ENCODE data around the gene PPP1R2B. TPM values are rescaled to one million over a fixed set of nuclear protein-coding genes. Genes with fewer than 3 reads are reported as not detected.

The PPP1R2B gene
- total RNA-seq, 2 donors from 2014 or later = not detected

GRCh38 chr5:156825688-156826087, 24.4 kb upstream of the PPP1R2B start:
- Histone ChIP-seq H3K9me3 (no peaks in the 10 kb centered on the region), H3K27ac (no peak overlapping the region), H3K36me3 (no peaks in the 10 kb centered on the region), H3K4me3 (no peak overlapping the region), H3K4me1 (ENCODE audit: control insufficient read depth in 1 of 2, low read depth in 2 of 2) (no peaks in the 10 kb centered on the region), H3K27me3 (replicated peaks; ENCODE audit: insufficient read depth) (no peaks in the 10 kb centered on the region)
- no peak for ATAC-seq (ENCODE audit: insufficient number of reproducible peaks, low FRiP score, low read depth)
- no peak for DNase-seq (ENCODE audit: low spot score)
- TF ChIP-seq CTCF (IDR thresholded peaks at IDR 0.05) = no peak

- no peak for ATAC-seq (ENCODE audit: insufficient number of reproducible peaks, low FRiP score, low read depth)
- no peaks in the 10 kb centered on the region for H3K36me3 ChIP-seq
- DNase-seq (ENCODE audit: low spot score) = no peak
- H3K4me1 ChIP-seq (ENCODE audit: control insufficient read depth in 1 of 2, low read depth in 2 of 2) = no peaks in the 10 kb centered on the region
- no peak overlapping the region for H3K27ac ChIP-seq
- H3K9me3 ChIP-seq = no peaks in the 10 kb centered on the region
- H3K4me3 ChIP-seq = no peak overlapping the region
- no peak for TF ChIP-seq CTCF (IDR thresholded peaks at IDR 0.05)
- H3K27me3 ChIP-seq (replicated peaks; ENCODE audit: insufficient read depth) = no peaks in the 10 kb centered on the region
These were observed 23.9 kb upstream of the PPP1R2B start for GRCh38 chr5:156826150-156826549.

- Histone ChIP-seq H3K9me3 (no peaks in the 10 kb centered on the region), H3K36me3 (no peaks in the 10 kb centered on the region), H3K4me1 (ENCODE audit: control insufficient read depth in 1 of 2, low read depth in 2 of 2) (no peaks in the 10 kb centered on the region), H3K27ac (no peak overlapping the region), H3K27me3 (replicated peaks; ENCODE audit: insufficient read depth) (no peaks in the 10 kb centered on the region), H3K4me3 (no peak overlapping the region)
- no peak for TF ChIP-seq CTCF (IDR thresholded peaks at IDR 0.05)
- DNase-seq (ENCODE audit: low spot score) = no peak
- ATAC-seq (ENCODE audit: insufficient number of reproducible peaks, low FRiP score, low read depth) = no peak
These were observed 15.2 kb upstream of the PPP1R2B start for GRCh38 chr5:156834916-156835315.

- no peak for ATAC-seq (ENCODE audit: insufficient number of reproducible peaks, low FRiP score, low read depth)
- TF ChIP-seq CTCF (IDR thresholded peaks at IDR 0.05) = no peak
- Histone ChIP-seq H3K4me3 (no peak overlapping the region), H3K27ac (no peak overlapping the region), H3K27me3 (replicated peaks; ENCODE audit: insufficient read depth) (no peaks in the 10 kb centered on the region), H3K36me3 (no peaks in the 10 kb centered on the region), H3K9me3 (no peaks in the 10 kb centered on the region), H3K4me1 (ENCODE audit: control insufficient read depth in 1 of 2, low read depth in 2 of 2) (no peaks in the 10 kb centered on the region)
- DNase-seq (ENCODE audit: low spot score) = no peak
These were observed 14.2 kb upstream of the PPP1R2B start for GRCh38 chr5:156835905-156836304.

- no peak overlapping the region for H3K27ac ChIP-seq
- no peak for DNase-seq (ENCODE audit: low spot score)
- ATAC-seq (ENCODE audit: insufficient number of reproducible peaks, low FRiP score, low read depth) = no peak
- no peaks in the 10 kb centered on the region for H3K27me3 ChIP-seq (replicated peaks; ENCODE audit: insufficient read depth)
- no peaks in the 10 kb centered on the region for H3K9me3 ChIP-seq
- H3K4me3 ChIP-seq = no peak overlapping the region
- no peaks in the 10 kb centered on the region for H3K36me3 ChIP-seq
- TF ChIP-seq CTCF (IDR thresholded peaks at IDR 0.05) = no peak
- no peaks in the 10 kb centered on the region for H3K4me1 ChIP-seq (ENCODE audit: control insufficient read depth in 1 of 2, low read depth in 2 of 2)
These were observed 13.2 kb upstream of the PPP1R2B start for GRCh38 chr5:156836846-156837245.

Measured in thoracic aorta (tissue), 2 donors.